NCI-H510A (cell line): Measurements from ENCODE around the gene PPAN.

ENCODE experiments used
- DNase-seq: peaks from one replicate; lab custom pipeline; 2025; lab: John Stamatoyannopoulos, UW

PPAN gene

GRCh38 chr19:10106100-10106936 lies at the start of gene PPAN:
TSS of gene PPAN (plus strand) at chr19:10106362. CDS start at chr19:10106395, 33 bp downstream.
- peak; percentile 97 for DNase-seq

- no peak for DNase-seq
Observed at GRCh38 chr19:10061717-10062310, 44.3 kb upstream of the PPAN start.

- DNase-seq, result no peak
Observed at GRCh38 chr19:10068205-10068604, 38.0 kb upstream of the PPAN start.

GRCh38 chr19:10069046-10069445 lies 37.1 kb upstream of the PPAN start:
- no peak for DNase-seq

GRCh38 chr19:10070730-10071446 lies 35.3 kb upstream of the PPAN start:
- DNase-seq, result no peak

GRCh38 chr19:10074153-10074552 lies 32.0 kb upstream of the PPAN start:
- DNase-seq, result no peak

GRCh38 chr19:10076535-10076934 lies 29.6 kb upstream of the PPAN start:
- DNase-seq, result no peak

GRCh38 chr19:10078329-10078728 lies 27.8 kb upstream of the PPAN start:
- DNase-seq, result no peak

GRCh38 chr19:10079031-10079453 lies 27.1 kb upstream of the PPAN start:
- no peak for DNase-seq

- DNase-seq, result no peak
Observed at GRCh38 chr19:10083911-10084310, 22.3 kb upstream of the PPAN start.

GRCh38 chr19:10084803-10085202 lies 21.4 kb upstream of the PPAN start:
- DNase-seq, result no peak

- no peak for DNase-seq
Observed at GRCh38 chr19:10085641-10086590, 20.2 kb upstream of the PPAN start, which contains the start of gene SHFL. TSS of gene SHFL (plus strand) at chr19:10086317. CDS start at chr19:10086428, 111 bp downstream.

- no peak for DNase-seq
Observed at GRCh38 chr19:10086591-10087192, 19.5 kb upstream of the PPAN start.

GRCh38 chr19:10087296-10088061 lies 18.7 kb upstream of the PPAN start:
- DNase-seq, result no peak

- no peak for DNase-seq
Observed at GRCh38 chr19:10088949-10089554, 17.1 kb upstream of the PPAN start.

GRCh38 chr19:10089801-10090375 lies 16.3 kb upstream of the PPAN start:
- DNase-seq, result no peak

GRCh38 chr19:10091370-10091687 lies 14.8 kb upstream of the PPAN start:
- DNase-seq, result no peak

GRCh38 chr19:10091895-10092641 lies 14.1 kb upstream of the PPAN start:
- DNase-seq, result no peak
